Measurements from ENCODE around the gene HSPBP1. TPM values are rescaled to one million over a fixed set of nuclear protein-coding genes. Genes with fewer than 3 reads are reported as not detected.

The HSPBP1 gene
- total and polyA plus RNA-seq, 9 of the 15 experiments (the other 6 are each of a cell fraction or from before 2014, with no cell fraction given), result 0.83 to 81.3 (median 21.8) TPM

- CTCF ChIA-PET (ENCODE audit: low intra/inter-chr PET ratio), result no interaction called here
- ATAC-seq, result no peak
- in situ Hi-C loops (cut with MboI), result loop anchor here (10.0 kb wide), 1 partner anchor 336 kb away; the partner anchor contains the start of gene ZNF784
Observed at GRCh38 chr19:55289117-55289796, 9.3 kb upstream of the HSPBP1 start.

More at GRCh38 chr19:55289117-55289796, 9.3 kb upstream of the HSPBP1 start:
- H3K79me2 ChIP-seq (ENCODE audit: control insufficient read depth, insufficient read depth, low read length), result no peaks in the 10 kb centered on the region; the same call in 2 of the 3 replicates
- no peaks in the 10 kb centered on the region for H3K27me3 ChIP-seq (ENCODE audit: control insufficient read depth in 2 of 2, insufficient read depth in 2 of 2, low read length in 2 of 2)
- peaks cover 4 to 37% of the 10 kb centered on the region in 2 experiments; a peak in 4 of 5 replicates for H3K4me1 ChIP-seq (replicated peaks in 1 of 2; ENCODE audit: control insufficient read depth in 2 of 2, insufficient read depth in 2 of 2, low read length in 2 of 2)
- no peak for FAIRE-seq
- H3K4me2 ChIP-seq (ENCODE audit: insufficient read depth, low read length), result no peak overlapping the region
- H2AFZ ChIP-seq (ENCODE audit: low read depth, low read length), result peak overlapping the region; percentile 23; the same call in 1 of the 2 replicates
- no peaks in the 10 kb centered on the region for H4K20me1 ChIP-seq (replicated peaks; ENCODE audit: control insufficient read depth, insufficient read depth, low read length)
- no TSS peak for BruUV-seq (replicated peaks)
- no peak overlapping the region for H3K4me3 ChIP-seq
- H3K9me3 ChIP-seq (replicated peaks; ENCODE audit: control insufficient read depth, insufficient read depth, low read depth, low read length), result no peaks in the 10 kb centered on the region
- H3K27ac ChIP-seq (ENCODE audit: extremely low read depth, low read depth, low read length), result 0 out of 3 replicates have a peak overlapping the region, but pooled peaks have one; percentile 33
- POLR2A ChIA-PET, result interaction anchor here (0.8 to 2.7 kb wide), 4 partner anchors 14 to 110 kb away, joined by 3 to 12 read pairs (median 4); no protein-coding TSS in a partner anchor
- intact Hi-C loops (cut with micrococcal nuclease), result no loop called here
- no peaks in the 10 kb centered on the region for H3K36me3 ChIP-seq (ENCODE audit: control insufficient read depth, insufficient read depth, low read length)
- no peak for DNase-seq (ENCODE audit: extremely low read depth in 1 of 4, low spot score in 3 of 4)
- TF ChIP-seq HCFC1 (IDR thresholded peaks at IDR 0.05; ENCODE audit: low read depth, low read length) (peak; percentile 75), CBX1 (IDR thresholded peaks at IDR 0.05; ENCODE audit: low read depth) (no peak), SIX5 (IDR thresholded peaks at IDR 0.05; ENCODE audit: borderline replicate concordance in 1 of 2, insufficient read depth in 1 of 2, low read depth in 1 of 2, low read length in 2 of 2) (peak in 1 of 2 experiments; percentile 13; a peak in 2 of 4 replicates)
- TF ChIP-seq, protein P1, sequence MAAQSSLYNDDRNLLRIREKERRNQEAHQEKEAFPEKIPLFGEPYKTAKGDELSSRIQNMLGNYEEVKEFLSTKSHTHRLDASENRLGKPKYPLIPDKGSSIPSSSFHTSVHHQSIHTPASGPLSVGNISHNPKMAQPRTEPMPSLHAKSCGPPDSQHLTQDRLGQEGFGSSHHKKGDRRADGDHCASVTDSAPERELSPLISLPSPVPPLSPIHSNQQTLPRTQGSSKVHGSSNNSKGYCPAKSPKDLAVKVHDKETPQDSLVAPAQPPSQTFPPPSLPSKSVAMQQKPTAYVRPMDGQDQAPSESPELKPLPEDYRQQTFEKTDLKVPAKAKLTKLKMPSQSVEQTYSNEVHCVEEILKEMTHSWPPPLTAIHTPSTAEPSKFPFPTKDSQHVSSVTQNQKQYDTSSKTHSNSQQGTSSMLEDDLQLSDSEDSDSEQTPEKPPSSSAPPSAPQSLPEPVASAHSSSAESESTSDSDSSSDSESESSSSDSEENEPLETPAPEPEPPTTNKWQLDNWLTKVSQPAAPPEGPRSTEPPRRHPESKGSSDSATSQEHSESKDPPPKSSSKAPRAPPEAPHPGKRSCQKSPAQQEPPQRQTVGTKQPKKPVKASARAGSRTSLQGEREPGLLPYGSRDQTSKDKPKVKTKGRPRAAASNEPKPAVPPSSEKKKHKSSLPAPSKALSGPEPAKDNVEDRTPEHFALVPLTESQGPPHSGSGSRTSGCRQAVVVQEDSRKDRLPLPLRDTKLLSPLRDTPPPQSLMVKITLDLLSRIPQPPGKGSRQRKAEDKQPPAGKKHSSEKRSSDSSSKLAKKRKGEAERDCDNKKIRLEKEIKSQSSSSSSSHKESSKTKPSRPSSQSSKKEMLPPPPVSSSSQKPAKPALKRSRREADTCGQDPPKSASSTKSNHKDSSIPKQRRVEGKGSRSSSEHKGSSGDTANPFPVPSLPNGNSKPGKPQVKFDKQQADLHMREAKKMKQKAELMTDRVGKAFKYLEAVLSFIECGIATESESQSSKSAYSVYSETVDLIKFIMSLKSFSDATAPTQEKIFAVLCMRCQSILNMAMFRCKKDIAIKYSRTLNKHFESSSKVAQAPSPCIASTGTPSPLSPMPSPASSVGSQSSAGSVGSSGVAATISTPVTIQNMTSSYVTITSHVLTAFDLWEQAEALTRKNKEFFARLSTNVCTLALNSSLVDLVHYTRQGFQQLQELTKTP (IDR thresholded peaks at IDR 0.05; ENCODE audit: low read depth in 1 of 2, partially characterized antibody in 2 of 2), result peak in 1 of 2 experiments; percentile 93
- WGBS (ENCODE audit: insufficient coverage, low coverage, missing lambda C conversion rate), result 79% methylated on average over 9 of the region's 9 CpGs
- peak overlapping the region in 1 of 2 experiments; percentile 55; a peak in 1 of 4 replicates for H3K9ac ChIP-seq (ENCODE audit: insufficient read depth in 1 of 2, low read depth in 2 of 2, low read length in 2 of 2)
- no peaks in the 10 kb centered on the region for H3K9me1 ChIP-seq (ENCODE audit: control insufficient read depth, insufficient read depth, low read length)
